AG08395 (cell line): ENCODE measurements around the gene FILIP1L.

Source experiments
- DNase-seq: peaks from one replicate; pipeline ENCODE4 v3.0.0; 2012; ENCODE audit warnings: mixed read lengths, low spot score

Gene FILIP1L

GRCh38 chr3:99891610-99892285 is 222.6 kb downstream of the FILIP1L start:
- DNase-seq = no peak

- no peak for DNase-seq
Measured at GRCh38 chr3:99885851-99886250, 228.4 kb downstream of the FILIP1L start.

DNA sequence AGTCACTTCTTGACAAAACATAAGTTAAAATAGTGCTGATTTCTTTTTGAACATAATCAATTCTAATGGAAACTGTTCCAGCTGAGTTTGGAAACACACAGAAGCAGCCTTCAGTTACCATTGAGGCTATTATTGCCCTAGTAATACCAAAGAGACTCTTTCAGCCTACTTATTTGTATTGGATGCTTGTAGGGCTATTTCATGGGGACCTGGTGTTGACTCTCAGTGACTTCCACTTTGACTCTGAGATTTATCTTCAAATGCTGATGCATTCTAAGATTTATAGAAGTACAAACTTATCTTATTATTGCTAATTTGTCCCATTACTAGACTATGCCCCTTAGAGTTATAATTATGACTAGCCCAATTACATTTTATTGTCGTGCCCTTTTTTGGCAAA is 229.2 kb downstream of the FILIP1L start:
- no peak for DNase-seq

DNA sequence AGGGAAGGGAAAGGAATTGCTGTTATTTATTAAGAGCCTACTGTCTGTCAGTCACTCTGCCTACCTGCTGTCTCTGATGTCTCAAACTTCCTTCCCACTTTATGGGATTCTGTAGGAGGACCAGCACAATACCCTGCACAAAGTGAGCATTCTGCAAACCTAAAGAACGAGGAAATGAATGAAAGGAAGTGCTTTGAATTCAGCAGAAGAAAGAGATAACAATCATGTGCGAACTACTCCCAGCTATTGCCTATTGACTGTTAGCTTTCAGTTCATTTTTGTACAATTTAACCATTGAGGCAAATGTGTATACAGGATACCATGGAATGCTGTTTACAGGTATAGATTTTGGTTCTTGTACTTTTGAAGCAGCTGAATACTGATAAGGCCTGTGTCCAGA is 229.8 kb downstream of the FILIP1L start:
- no peak for DNase-seq

GRCh38 chr3:99883693-99884092 is 230.6 kb downstream of the FILIP1L start:
- DNase-seq = no peak

DNA sequence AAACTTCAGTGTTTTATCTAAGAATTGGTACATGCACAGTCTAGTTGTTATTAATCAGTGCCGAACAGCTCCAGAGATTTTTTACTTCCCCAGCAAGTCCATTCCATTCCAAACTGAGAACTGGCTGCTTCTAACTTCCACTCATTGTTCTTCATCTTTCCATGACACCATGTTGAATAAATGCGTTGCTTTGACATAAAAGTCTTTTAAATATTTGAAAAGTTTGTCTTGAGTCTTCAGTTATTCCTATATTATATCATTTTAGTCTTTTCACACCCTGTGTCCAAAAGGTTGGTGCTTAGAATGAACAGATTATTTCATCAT is 231.2 kb downstream of the FILIP1L start:
- DNase-seq = no peak

- no peak for DNase-seq
Measured at GRCh38 chr3:99882436-99883137, 231.7 kb downstream of the FILIP1L start.

GRCh38 chr3:99881121-99881524 is 233.2 kb downstream of the FILIP1L start:
- no peak for DNase-seq

DNA sequence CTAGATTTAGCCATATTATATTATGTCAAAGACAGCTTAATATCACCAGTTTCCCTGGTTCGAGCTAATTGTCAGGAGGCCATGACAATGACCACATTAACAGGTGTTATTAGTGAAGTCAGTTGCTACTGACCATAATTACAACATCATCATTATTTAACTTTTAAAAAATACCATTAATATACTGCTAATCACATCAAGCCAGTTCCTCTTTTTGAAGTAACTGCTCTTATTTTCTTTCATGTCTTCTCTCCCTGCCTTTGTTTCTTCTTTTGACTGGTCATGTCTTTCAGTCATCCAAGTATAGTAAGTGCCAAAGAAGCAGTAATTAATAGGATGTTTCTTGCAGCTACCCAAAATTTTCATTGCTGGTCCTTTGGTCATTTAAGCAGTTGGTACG is 235.0 kb downstream of the FILIP1L start:
- no peak for DNase-seq

- peak; percentile 77 for DNase-seq
Measured at GRCh38 chr3:99878005-99878404, 236.3 kb downstream of the FILIP1L start.

- DNase-seq = no peak
Measured at GRCh38 chr3:99877031-99877579, 237.2 kb downstream of the FILIP1L start.

DNA sequence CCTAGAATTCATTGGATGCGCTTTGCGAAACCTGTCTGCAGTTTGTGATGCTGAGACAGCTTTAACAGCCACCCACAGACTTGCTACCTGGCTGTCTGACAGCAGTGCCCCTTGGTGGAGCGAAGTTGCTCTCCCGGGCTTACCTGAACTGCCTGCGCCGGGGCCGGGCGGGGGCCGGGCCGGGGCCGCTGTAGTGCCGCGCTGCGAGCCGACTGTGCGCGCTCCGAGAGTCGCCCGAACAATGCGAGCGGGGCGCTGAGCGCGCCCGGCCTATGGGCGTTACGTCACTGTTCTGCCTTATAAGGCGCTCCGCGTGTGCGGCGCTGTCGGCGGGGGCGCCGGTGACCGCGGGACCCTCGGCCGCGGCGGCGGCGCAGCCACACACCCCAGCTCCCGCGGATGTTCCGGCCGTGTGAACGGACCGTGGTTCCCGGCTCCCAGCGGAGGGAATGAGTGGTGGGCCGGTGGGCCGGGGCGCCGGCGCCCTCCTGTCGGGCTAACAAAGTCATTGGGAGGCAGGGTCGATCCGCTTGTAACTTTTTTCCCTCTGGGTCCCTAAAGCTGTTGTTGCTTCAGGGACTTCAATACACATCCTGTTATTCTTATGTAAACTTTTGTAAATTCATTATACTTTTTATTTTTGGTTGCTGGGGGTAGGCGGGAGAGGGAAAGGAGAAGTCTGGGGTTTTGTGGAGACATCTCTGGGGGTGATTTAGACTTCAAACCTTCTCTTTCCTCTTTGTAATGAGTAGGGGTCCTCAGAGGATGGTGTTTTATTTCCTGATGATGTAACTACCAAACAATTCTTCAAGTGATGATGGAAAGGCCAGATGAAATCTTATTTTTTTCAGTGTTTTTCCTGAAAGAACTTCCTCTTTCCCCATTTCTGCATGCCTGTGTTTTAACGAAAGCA is 238.1 kb downstream of the FILIP1L start:
- peak; percentile 74 for DNase-seq

DNA sequence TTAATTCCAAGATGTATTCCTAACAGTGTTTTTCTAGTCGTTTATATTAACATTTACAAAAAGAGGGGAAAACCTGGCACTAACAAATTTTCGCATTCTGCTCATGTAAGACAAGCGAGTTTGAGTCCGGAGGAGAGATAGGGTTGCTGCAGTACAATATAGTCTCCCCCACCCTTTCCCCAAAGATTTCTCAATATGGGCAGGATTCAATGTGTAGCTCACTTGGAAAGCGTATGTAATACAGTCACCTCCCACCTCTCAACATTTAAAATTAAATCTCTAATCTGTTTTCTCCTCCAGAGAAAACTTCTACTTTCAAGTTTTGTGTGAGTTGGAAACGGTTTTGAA is 238.7 kb downstream of the FILIP1L start:
- DNase-seq = peak; percentile 28

DNA sequence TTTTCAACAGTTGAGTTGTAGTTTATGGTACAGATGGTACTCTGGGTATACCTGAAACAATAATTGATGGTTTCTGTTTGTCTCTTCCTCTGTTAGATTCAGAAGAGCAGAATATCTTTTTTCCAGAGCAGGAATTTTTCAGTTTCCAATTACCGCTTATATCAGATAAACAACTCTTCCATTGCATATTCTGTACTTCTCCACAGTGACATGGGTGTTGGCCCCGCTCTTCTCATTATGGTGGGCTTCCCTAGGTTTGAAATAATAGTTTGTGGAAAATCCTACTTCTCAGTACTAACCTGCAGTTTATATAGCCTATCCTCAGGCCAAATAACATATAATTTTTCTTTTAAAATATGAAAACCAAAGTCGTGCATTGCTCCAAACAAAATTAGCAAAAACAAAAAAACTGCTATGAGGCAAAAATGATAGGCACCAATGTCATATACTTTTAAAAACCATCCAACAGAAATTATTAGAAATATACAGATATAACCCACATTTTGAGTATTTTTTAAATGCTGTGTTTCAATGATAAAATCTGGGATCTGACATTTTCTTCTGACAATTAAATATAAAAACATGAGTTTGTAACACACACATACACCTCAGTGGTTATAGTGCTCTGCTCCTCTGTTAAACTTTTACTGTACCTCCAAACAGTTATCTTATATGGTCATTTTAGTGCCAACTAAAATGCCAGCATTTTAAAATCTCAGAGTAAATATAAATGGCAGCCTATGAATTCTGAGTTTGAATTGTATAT is 239.9 kb downstream of the FILIP1L start:
- no peak for DNase-seq

- no peak for DNase-seq
Measured at GRCh38 chr3:99873269-99874102, 240.8 kb downstream of the FILIP1L start.

DNA sequence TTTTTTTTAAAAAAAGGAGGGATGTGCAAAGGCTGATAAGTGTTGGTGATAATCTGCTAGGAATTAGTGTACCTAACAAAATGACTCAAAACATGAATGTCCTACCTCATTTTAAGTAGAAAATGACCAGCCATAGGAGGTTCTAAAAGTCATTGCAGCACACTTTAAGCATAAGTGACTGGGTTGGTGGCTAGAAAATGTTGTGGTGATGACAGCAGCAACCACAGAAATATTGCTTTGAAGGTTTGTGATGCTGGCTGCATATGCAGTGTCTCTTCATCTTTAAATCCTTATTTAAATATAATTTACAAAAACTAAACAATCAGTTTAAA is 241.4 kb downstream of the FILIP1L start:
- peak; percentile 7 for DNase-seq

GRCh38 chr3:99871231-99872045 is 242.9 kb downstream of the FILIP1L start:
- DNase-seq = no peak

DNA sequence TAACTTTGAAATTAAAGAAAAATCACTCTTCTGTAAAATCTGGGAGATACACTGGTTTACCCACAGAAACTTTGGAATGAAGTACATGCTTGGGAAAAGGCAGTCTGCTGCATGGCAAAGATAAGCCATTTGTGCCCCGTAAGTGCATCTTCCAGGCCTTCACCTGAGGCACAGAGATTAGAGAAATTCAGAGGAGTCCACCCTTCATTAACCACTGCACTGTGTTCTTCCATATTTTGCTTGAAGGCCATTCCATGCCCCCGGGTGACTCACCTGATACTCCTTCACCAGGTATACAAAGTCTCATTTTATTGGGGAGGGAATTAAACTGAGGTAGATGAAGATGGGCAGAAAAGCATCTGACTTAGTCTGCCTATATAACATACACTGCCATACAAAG is 243.6 kb downstream of the FILIP1L start:
- no peak for DNase-seq

GRCh38 chr3:99869621-99870020 is 244.7 kb downstream of the FILIP1L start:
- DNase-seq = no peak

- no peak for DNase-seq
Measured at GRCh38 chr3:99868311-99868646, 246.0 kb downstream of the FILIP1L start.
